Mononuclear cell (primary cell): Measurements from ENCODE around the gene STARD3NL. TPM values are rescaled to one million over a fixed set of nuclear protein-coding genes. Genes with fewer than 3 reads are reported as not detected.
"Not testable (repeated sequence)": the region's sequence is repeated elsewhere in the genome, so short reads cannot be mapped to it uniquely, and the experiment has no call there.

Source experiments
- H3K27me3 ChIP-seq: 2 replicates; pipeline ENCODE4 v1.6.0; 2011; ENCODE audit warnings: low read length, control low read depth; ENCODE audit not compliant: insufficient read depth
- H3K4me1 ChIP-seq: 2 replicates; pipeline ENCODE4 v1.5.1; 2011; ENCODE audit warnings: mild to moderate bottlenecking, low read length, control low read depth; ENCODE audit not compliant: insufficient read depth
- H3K4me3 ChIP-seq: 2 replicates; pipeline ENCODE4 v1.5.1; 2011; ENCODE audit warnings: mild to moderate bottlenecking, low read length, moderate library complexity
- H3K9me3 ChIP-seq: 2 replicates; pipeline ENCODE4 v1.5.1; 2011; ENCODE audit warnings: low read depth, mild to moderate bottlenecking, control low read depth, low read length
- total RNA-seq: library from RNA; depleted of rRNA; stranded (reverse); fragments of >200 nt; gene quantifications from one replicate; pipeline ENCODE4 v1.2.3, GENCODE V29; 2012

The STARD3NL gene
- total RNA-seq, 1 donor = 30.1 TPM

DNA sequence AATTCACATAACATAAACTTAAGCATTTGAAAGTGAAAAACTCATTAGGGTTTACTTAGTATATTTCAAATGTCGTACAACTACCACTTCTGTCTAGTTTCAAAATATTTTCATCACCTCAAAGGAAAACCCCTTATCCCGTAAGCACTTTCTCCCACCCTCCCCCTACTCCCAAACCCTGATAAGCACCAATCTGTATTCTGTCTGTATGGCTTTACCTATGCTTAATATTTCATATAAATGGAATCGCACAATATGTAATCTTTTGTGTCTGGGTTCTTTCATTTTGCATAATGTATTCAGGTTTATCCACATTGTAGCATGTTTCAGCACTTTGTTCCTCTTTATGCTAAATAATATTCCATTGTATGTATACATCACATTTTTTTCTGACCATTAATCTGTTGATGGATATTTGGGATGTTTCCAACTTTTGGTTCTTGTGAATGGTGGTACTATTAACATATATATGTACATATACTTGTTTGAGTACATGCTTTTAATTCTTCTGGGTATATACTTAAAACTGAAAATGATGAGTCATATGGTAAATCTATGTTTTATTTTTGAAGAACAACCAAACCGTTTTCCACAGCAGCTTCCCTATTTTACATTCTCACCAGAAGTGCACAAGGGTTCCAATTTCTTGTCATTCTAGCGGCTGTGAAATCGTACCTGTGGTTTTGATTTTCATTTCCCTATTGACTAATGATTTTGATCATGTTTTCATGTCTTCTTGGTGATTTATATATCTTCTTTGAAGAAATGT lies 6.2 kb upstream of the STARD3NL start:
- Histone ChIP-seq H3K4me3 (no peak overlapping the region), H3K4me1 (peaks cover 16% of the 10 kb centered on the region), H3K9me3 (no peaks in the 10 kb centered on the region), H3K27me3 (no peaks in the 10 kb centered on the region)

DNA sequence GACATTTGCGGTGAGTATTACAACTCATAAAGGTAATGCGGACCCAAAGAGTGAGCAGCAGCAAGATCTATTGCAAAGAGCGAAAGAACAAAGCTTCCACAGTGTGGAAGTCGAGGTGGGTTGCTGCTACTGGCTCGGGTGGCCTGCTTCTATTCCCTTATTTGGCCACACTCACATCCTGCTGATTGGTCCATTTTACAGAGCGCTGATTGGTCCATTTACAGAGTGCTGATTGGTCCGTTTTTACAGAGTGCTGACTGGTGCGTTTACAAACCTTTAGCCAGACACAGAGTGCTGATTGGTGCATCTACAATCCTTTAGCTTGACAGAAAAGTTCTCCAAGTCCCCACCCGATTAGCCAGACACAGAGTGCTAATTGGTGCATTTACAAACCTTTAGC lies 2.5 kb upstream of the STARD3NL start:
- not testable (repeated sequence) for H3K9me3 ChIP-seq, H3K4me3 ChIP-seq, H3K27me3 ChIP-seq
- H3K4me1 ChIP-seq = peaks cover 27% of the 10 kb centered on the region

DNA sequence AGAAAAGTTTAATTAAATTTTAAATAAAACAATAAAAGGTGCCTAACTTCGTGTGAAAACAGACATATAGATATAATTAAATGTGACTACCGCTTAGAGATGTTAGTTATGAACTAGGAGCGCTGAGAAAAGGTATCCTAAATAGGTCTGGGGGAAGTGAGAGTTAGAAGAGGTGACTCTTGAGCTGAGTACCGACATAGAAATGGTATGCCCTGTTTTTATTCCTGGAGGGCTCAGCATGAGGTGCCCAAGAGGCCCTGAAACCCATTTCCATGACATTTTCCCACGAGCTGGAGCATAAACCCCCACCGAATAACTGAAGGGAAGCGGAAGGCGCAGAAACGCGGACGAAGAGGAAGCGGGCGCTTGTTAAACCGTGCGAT lies 433 bp upstream of the STARD3NL start:
- peak overlapping the region; percentile 88 for H3K4me3 ChIP-seq

DNA sequence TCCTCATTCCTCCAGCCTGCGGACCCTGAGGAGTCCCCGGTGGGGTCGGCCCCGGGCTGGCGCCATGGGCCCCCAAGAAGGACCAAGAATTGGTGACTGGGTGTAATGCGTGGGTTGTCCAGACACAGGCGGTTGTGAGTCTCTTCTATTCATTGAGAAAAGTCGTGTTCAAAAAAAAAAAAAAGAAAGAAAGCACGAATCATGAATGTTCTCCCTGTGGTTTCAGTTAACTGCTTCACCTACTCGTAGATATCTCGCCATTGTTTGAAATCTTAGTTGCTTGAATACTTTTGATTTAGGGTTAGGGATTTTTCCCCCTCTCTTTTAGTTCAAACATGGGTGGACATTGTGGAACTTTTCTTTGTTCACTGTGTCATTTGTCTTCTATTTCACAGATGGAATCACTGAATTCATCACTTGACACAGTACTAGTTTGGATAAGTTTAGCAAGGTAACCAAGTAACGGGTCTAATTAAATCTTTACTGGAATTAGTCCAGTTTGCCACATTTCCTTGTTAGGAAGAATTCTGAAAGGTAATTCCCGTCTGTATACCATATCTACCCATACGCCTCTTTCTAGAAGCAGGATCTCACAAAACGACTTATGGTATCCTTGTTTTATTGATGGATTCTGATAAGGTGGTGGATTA lies 775 bp downstream of the STARD3NL start:
- Histone ChIP-seq H3K9me3 (no peaks in the 10 kb centered on the region), H3K4me3 (peak overlapping the region; percentile 88), H3K4me1 (peaks cover 26% of the 10 kb centered on the region), H3K27me3 (no peaks in the 10 kb centered on the region)

More for the DNA sequence above, 433 bp upstream of the STARD3NL start:
- peaks cover 26% of the 10 kb centered on the region for H3K4me1 ChIP-seq
- H3K27me3 ChIP-seq = no peaks in the 10 kb centered on the region
- H3K9me3 ChIP-seq = no peaks in the 10 kb centered on the region

DNA sequence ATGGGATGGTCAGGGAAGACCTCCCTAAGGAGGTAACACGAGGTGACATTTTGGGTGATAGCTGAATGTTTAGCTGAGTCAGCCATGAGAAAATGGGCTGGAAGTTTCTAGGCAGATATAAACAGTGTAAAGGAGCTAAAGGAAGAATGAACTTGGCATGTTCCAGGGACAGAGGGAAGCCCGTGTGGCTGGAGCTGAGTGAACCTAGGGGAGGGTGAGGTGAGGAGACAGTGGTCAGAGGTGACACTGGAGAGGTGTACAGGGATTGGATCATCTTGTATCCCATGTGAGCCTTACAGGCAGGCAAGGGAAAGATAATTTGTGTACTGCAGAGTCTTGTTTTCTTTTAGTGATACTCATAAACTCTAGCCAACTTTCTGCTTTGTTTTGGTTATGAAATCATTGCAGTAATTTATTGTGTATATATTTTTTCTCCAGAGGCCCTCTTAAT lies 1.8 kb downstream of the STARD3NL start:
- no peaks in the 10 kb centered on the region for H3K9me3 ChIP-seq
- no peak overlapping the region for H3K4me3 ChIP-seq
- H3K27me3 ChIP-seq = no peaks in the 10 kb centered on the region
- peaks cover 26% of the 10 kb centered on the region for H3K4me1 ChIP-seq

DNA sequence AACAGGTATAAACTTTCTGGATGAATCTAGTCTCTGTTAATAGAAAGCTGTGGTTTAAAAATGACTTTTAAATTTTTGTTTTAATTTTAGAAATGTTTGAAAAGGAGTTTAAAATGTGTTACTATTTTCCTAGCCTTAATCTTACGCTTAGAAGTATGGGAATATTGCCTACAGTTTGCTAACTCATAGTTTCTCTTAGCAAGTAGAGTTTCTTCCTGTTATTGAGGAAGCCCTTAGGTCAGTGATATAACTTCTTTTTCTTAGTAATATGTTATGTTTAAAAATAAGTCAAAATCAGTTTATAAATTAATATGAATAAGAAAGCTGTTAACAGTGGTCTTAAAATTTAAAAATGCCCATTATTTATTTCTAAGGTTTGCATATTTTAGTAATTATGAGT lies 3.1 kb downstream of the STARD3NL start:
- H3K27me3 ChIP-seq = no peaks in the 10 kb centered on the region
- peaks cover 26% of the 10 kb centered on the region for H3K4me1 ChIP-seq
- no peak overlapping the region for H3K4me3 ChIP-seq
- no peaks in the 10 kb centered on the region for H3K9me3 ChIP-seq

DNA sequence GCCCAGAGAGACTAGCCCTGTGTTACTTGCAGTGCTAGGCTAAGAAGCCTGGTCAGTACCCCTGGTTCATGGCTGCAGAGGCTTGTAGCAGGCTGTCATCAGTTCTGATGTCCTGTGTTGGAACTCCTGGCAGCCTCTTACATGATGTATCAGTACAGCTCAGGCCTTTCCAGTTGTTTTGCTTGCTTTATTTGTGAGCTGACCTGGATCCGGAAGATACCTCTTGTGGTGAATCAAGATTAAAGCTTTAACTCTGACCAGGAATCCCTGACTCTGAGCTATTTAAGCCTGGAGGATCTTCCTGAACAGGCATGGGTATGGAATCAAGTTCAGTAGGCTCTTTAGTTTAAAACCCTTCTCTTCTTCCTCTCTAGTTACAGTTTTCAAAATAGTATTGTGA lies 4.4 kb downstream of the STARD3NL start:
- Histone ChIP-seq H3K27me3 (no peaks in the 10 kb centered on the region), H3K9me3 (no peaks in the 10 kb centered on the region), H3K4me1 (peaks cover 26% of the 10 kb centered on the region), H3K4me3 (no peak overlapping the region)

DNA sequence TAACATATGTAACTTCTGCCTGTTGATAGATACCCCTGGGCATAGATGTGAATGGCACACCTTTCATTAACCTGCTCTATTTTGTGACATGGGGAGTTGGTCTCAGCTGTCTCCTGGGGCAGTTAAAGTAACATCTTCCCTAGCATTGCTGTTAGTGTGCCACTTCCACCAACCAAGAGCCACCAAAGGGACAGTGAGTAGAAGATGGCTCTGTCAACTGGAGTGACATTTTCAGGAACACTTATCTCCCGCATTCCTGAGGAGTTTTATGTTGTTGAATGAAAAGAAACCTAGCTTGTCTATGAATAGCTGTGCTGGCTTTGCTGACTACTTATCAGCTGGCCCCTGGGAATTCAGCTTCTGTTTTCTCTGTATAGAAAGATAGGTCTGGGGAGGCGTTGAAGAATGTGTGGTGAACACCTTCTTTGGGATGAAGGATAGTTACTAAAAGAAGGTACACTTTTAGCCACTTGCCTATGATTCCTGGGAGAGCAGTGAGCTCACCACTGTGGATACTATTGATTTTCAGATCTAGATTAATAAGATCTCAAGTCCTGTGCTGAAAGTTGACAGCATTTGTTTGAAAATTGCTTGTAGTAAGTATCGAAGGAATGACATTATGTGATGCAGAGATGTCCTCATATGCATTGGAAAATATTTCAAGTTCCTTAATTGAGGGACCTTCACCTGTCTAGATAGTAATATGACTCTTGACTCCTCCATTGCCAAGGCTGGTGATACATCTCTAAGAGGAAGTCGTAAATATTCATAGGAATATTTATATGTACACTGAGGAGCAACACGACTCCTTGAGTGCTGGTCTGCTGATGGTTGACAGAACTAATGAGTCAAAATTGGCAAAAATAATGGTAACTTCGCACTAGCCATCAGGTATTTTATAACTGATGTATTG lies 7.6 kb downstream of the STARD3NL start:
- Histone ChIP-seq H3K4me1 (peaks cover 5% of the 10 kb centered on the region), H3K4me3 (no peak overlapping the region), H3K9me3 (no peaks in the 10 kb centered on the region), H3K27me3 (no peaks in the 10 kb centered on the region)

DNA sequence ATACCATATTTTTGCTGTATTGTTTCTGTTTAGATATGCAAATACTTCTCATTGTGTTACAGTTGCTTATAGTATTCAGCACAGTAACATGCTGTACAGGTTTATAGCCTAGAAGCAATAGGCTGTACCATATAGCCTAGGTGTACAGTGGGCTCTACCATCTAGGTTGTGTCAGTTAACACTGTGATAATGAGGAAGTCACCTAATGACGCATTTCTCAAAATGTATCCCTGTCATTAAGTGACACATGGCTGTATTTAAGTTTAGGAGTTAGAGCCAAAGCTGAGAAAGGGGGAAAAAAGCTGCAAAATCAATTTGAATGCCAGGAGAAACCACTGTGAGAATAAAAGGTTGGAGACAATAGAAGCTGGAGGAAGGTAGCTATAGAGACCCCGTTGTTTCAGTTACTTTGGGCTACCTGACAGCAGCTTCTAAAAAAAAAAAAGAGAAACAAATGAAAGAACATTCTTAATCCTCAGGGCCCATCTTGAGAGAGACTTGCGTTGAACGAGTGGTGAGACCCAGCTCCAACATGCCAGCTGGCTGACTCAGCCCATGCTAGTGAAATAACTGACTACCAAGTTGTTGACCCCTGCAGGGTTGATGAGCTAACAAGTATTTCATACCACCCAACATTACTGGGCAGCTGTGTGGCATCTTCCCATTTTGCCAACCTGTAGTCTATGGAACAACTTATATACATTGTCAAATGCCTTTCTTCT lies 8.7 kb downstream of the STARD3NL start:
- H3K4me1 ChIP-seq = peaks cover 3% of the 10 kb centered on the region
- H3K4me3 ChIP-seq = no peak overlapping the region
- H3K27me3 ChIP-seq = no peaks in the 10 kb centered on the region
- no peaks in the 10 kb centered on the region for H3K9me3 ChIP-seq

DNA sequence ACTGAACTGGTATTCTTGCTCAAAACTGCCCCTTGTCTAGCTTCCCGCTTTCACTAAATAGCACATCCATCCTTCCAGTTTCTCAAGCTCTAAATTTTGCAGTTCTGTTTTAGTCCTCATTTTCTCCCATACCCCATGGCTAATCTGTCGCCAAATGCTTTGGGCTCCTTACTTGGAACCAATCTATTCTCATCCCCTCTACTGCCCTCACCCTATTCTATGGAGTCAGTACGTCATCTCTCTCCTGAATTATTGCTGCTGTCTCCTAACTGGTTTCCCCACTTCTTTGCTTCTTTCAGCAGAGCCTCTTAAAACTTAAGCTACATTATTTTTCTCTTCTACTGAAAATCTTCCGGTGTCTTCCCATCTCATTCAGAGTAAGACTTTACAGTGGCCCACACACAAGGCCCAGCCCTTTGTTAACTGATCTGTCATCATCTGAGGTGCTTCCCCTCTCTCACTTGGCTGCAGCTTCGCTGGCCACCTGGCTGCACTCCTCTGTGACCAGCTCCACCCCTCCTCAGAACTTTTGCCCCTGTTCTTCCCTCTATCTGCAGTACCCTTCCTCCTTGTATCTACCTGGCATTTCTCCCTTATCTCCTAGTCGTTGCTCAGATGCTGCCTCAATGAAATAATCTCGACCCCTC lies 9.9 kb downstream of the STARD3NL start:
- peaks cover 3% of the 10 kb centered on the region for H3K4me1 ChIP-seq
- no peak overlapping the region for H3K4me3 ChIP-seq
- no peaks in the 10 kb centered on the region for H3K9me3 ChIP-seq
- H3K27me3 ChIP-seq = no peaks in the 10 kb centered on the region

DNA sequence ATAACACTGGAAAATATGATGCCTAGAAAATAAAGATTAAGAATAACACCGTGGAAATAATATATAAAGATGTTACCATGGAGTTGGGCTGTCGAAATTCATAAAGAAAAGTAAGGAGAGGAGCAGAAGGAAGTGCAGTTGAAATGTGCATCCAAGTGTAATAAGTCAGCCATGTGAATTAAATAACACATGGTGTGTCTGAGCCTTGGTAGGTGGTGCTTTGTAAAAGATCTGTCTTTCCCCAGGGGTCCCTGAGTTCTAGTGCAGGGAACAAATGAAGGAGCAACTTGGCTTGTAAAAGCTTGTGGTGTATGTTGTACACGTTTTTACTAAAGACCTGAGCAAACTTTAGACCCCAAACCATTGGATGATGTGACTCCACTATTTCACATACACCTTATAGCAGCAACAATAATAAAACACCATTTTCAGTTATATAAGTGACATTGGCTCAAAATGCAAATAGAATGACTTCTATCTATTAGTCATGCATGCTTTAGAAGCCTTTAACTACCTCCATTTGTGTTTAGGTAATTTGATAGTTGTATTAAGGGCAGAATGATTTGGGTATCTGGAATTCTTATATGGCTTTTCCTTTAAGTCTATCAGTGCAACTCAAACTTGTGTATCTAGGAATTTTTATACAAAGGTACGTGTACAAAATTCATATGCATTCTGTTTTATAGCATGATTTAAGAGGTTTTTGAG lies 11.3 kb downstream of the STARD3NL start:
- Histone ChIP-seq H3K4me3 (no peak overlapping the region), H3K4me1 (peaks cover 3% of the 10 kb centered on the region), H3K9me3 (no peaks in the 10 kb centered on the region), H3K27me3 (no peaks in the 10 kb centered on the region)

DNA sequence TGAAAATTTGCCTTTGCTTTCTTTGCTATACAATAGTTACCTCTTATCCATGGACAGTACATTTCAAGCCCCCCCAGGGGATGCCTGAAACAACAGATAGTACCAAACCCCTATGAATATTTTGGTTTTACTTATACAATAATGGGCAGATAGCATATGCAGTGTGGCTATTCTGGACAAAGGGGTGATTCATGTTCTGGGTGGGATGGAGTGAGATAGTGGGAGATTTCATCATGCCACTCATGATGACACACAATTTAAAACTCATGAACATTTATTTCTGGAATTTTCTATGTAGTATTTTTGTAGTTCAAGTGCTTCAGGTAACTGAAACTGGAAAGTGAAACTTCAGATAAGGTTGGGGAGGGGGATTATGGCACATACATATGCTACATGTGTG lies 12.0 kb downstream of the STARD3NL start:
- Histone ChIP-seq H3K4me3 (no peak overlapping the region), H3K27me3 (no peaks in the 10 kb centered on the region), H3K9me3 (no peaks in the 10 kb centered on the region), H3K4me1 (peaks cover 3% of the 10 kb centered on the region)

DNA sequence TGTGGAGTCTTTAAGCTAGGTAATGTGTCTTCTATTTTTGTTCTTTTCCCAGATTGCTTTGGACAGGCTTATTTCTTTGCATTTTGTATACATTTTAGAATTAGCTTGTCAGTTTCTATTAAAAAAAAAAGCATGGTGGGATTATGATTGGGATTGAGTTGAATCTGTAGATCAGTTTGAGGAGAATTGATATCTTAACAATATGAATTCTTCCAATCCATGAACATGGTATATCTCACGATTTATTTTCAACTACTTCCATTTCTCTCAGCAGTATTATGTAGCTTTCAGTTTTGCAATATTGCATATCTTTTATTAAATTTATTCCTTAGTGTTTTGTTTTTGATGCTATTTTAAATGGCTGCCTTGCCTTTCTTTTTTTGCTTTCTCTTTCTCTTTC lies 13.7 kb downstream of the STARD3NL start:
- no peaks in the 10 kb centered on the region for H3K9me3 ChIP-seq
- no peak overlapping the region for H3K4me3 ChIP-seq
- H3K4me1 ChIP-seq = peaks cover 5% of the 10 kb centered on the region
- H3K27me3 ChIP-seq = no peaks in the 10 kb centered on the region

DNA sequence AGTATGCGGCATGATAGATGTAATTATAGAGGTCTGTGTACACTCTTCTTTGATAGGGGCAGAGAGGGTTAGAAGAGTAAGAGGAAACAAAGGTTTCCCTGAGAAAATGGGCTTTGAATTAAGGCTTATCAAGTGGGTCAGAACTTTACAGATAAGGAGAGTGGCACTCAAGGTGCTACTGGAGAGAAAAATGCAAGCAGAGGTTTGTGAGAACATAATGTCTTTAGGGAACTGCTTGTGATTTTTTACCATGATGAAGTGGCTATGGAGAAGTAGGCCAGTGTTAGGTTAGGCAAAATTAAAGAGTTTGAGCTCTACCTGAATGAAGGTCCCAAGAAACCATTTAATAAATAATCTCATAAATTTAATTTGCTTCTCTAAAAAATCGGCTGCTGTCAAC lies 14.3 kb downstream of the STARD3NL start:
- no peaks in the 10 kb centered on the region for H3K27me3 ChIP-seq
- H3K9me3 ChIP-seq = no peaks in the 10 kb centered on the region
- H3K4me1 ChIP-seq = peaks cover 10% of the 10 kb centered on the region
- H3K4me3 ChIP-seq = no peak overlapping the region
